GM23248 (cell line): Measurements from ENCODE around the gene NDUFS7. TPM values are rescaled to one million over a fixed set of nuclear protein-coding genes. Genes with fewer than 3 reads are reported as not detected.

Experiments
- DNase-seq: peaks from one replicate; pipeline ENCODE4 v3.0.0-alpha.2; 2015
- H2AFZ ChIP-seq: fragments of 200-600 bp; sonication (generic); 2 replicates; pipeline ENCODE4 v1.6.1; 2016; ENCODE audit warnings: antibody characterized with exemption
- H3F3A ChIP-seq: fragments of 200-600 bp; sonication (generic); 2 replicates; pipeline ENCODE4 v1.6.1; 2016; ENCODE audit warnings: mild to moderate bottlenecking, antibody characterized with exemption, mixed run types; ENCODE audit not compliant: insufficient read depth
- H3K27ac ChIP-seq: fragments of 200-600 bp; sonication (generic); 2 replicates; pipeline ENCODE4 v1.5.1; 2016; ENCODE audit warnings: mild to moderate bottlenecking
- H3K27me3 ChIP-seq: fragments of 200-600 bp; sonication (generic); replicated peaks from 2 replicates; pipeline ENCODE4 v1.6.1; 2016; ENCODE audit warnings: mild to moderate bottlenecking; ENCODE audit not compliant: insufficient read depth
- H3K36me3 ChIP-seq: fragments of 200-600 bp; sonication (generic); 2 replicates; pipeline ENCODE4 v1.6.1; 2016; ENCODE audit warnings: low read depth, mild to moderate bottlenecking
- H3K4me1 ChIP-seq: fragments of 200-600 bp; sonication (generic); 2 replicates; pipeline ENCODE4 v1.6.1; 2016; ENCODE audit warnings: mild to moderate bottlenecking; ENCODE audit not compliant: insufficient read depth
- H3K4me2 ChIP-seq: fragments of 200-600 bp; sonication (generic); one replicate; pipeline ENCODE4 v1.6.1; 2016; ENCODE audit warnings: mild to moderate bottlenecking; ENCODE audit not compliant: unreplicated experiment
- H3K4me3 ChIP-seq: fragments of 200-600 bp; sonication (generic); 2 replicates; pipeline ENCODE4 v1.5.1; 2016; ENCODE audit warnings: mild to moderate bottlenecking
- H3K79me2 ChIP-seq: fragments of 200-600 bp; sonication (generic); 2 replicates; pipeline ENCODE4 v1.6.1; 2016; ENCODE audit warnings: mild to moderate bottlenecking; ENCODE audit not compliant: insufficient read depth
- H3K9ac ChIP-seq: fragments of 200-600 bp; sonication (generic); 2 replicates; pipeline ENCODE4 v1.6.1; 2016; ENCODE audit warnings: mild to moderate bottlenecking
- H3K9me2 ChIP-seq: fragments of 200-600 bp; sonication (generic); 2 replicates; pipeline ENCODE4 v1.6.1; 2016; ENCODE audit warnings: mixed run types, mild to moderate bottlenecking, moderate library complexity; ENCODE audit not compliant: insufficient read depth
- H3K9me3 ChIP-seq: fragments of 200-600 bp; sonication (generic); one replicate; pipeline ENCODE4 v1.6.1; 2017; ENCODE audit warnings: low read depth
- H4K20me1 ChIP-seq: fragments of 200-600 bp; sonication (generic); 2 replicates; pipeline ENCODE4 v1.6.0; 2016; ENCODE audit not compliant: insufficient read depth
- EZH2 ChIP-seq: fragments of 200-600 bp; sonication (generic); IDR thresholded peaks from 2 replicates; pipeline ENCODE4 v1.6.1; 2018; ENCODE audit warnings: antibody characterized with exemption, mild to moderate bottlenecking; ENCODE audit not compliant: insufficient read depth, poor library complexity, severe bottlenecking
- EZH2phosphoT487 ChIP-seq: fragments of 200-600 bp; sonication (generic); IDR thresholded peaks from 2 replicates; pipeline ENCODE4 v1.6.1; 2018; ENCODE audit warnings: antibody characterized with exemption, moderate library complexity, mild to moderate bottlenecking, low read depth; ENCODE audit not compliant: insufficient read depth
- WGBS, 2 experiments: methylation state at CpG; one replicate each; pipeline ENCODE4 v1.1.6; 2015 to 2017; ENCODE audit warnings: low lambda C conversion rate in 2 of 2, low coverage in 1 of 2; ENCODE audit errors: missing lambda C conversion rate in 2 of 2; 5-methylcytosine and 5-hydroxymethylcytosine counted together
- in situ Hi-C: fragments of 300-500 bp; cut with MboI; formaldehyde crosslinking; loops from 2 replicates; pipeline ENCODE4 v1.15.0; 2020
- polyA plus RNA-seq: library from polyadenylated mRNA; unstranded; fragments of >200 nt; fragmentation: Nextera tagmentation; extraction: Ambion mirVana; gene quantifications from 2 replicates; pipeline ENCODE4 v1.2.1, GENCODE V29; 2016
- total RNA-seq: library from RNA; depleted of rRNA; stranded (reverse); fragments of >200 nt; shearing (Covaris generic); gene quantifications from 2 replicates; pipeline ENCODE4 v1.2.3, GENCODE V29; 2014; rRNA removed

Gene NDUFS7
- 64.1 and 67.1 TPM in 2 replicates for total RNA-seq
- polyA plus RNA-seq = 173 and 177 TPM in 2 replicates

- no peaks in the 10 kb centered on the region for H4K20me1 ChIP-seq
- peak within 1 kb of the TSS; percentile 87 for H3K4me2 ChIP-seq
- H3F3A ChIP-seq = peaks cover 16% of the 10 kb centered on the region
- H3K9ac ChIP-seq = peak within 1 kb of the TSS; percentile 82
- H3K36me3 ChIP-seq = no peaks in the 10 kb centered on the region
- no peaks in the 10 kb centered on the region for H3K27me3 ChIP-seq
- H3K9me3 ChIP-seq = no peaks in the 10 kb centered on the region
- H3K79me2 ChIP-seq = peaks cover 36% of the 10 kb centered on the region
- H3K4me1 ChIP-seq = no peaks in the 10 kb centered on the region
- peak within 1 kb of the TSS; percentile 61 for H3K27ac ChIP-seq
- WGBS, 2 experiments = 1% methylated on average over 83 to 88 of the region's 90 CpGs
- H3K4me3 ChIP-seq = peak within 1 kb of the TSS; percentile 88
- no peaks in the 10 kb centered on the region for H3K9me2 ChIP-seq
- TF ChIP-seq EZH2 = no peak
- TF ChIP-seq EZH2phosphoT487 = no peak
- peak; percentile 93 for DNase-seq
- in situ Hi-C loops = no loop called here
- H2AFZ ChIP-seq = peak within 1 kb of the TSS; percentile 78
These were observed at the start of gene NDUFS7 for GRCh38 chr19:1383312-1384084. TSS of gene NDUFS7 (plus strand) at chr19:1383907. CDS start at chr19:1383927, 20 bp downstream.

GRCh38 chr19:1336079-1336684 lies 47.5 kb upstream of the NDUFS7 start:
- Histone ChIP-seq H3K27ac (no peak overlapping the region), H3K4me1 (no peaks in the 10 kb centered on the region), H3K79me2 (no peaks in the 10 kb centered on the region), H3K27me3 (no peaks in the 10 kb centered on the region; the same call in 1 of the 2 replicates), H3K9me2 (no peaks in the 10 kb centered on the region), H3K9ac (no peak overlapping the region), H4K20me1 (no peaks in the 10 kb centered on the region), H3K36me3 (no peaks in the 10 kb centered on the region), H3K4me3 (no peak overlapping the region), H2AFZ (no peak overlapping the region), H3F3A (no peaks in the 10 kb centered on the region), H3K9me3 (no peaks in the 10 kb centered on the region), H3K4me2 (no peak overlapping the region)
- in situ Hi-C loops = no loop called here
- 72 to 75% methylated on average over 22 of the region's 22 CpGs for WGBS, 2 experiments
- DNase-seq = no peak
- no peak for TF ChIP-seq EZH2phosphoT487
- no peak for TF ChIP-seq EZH2

DNA sequence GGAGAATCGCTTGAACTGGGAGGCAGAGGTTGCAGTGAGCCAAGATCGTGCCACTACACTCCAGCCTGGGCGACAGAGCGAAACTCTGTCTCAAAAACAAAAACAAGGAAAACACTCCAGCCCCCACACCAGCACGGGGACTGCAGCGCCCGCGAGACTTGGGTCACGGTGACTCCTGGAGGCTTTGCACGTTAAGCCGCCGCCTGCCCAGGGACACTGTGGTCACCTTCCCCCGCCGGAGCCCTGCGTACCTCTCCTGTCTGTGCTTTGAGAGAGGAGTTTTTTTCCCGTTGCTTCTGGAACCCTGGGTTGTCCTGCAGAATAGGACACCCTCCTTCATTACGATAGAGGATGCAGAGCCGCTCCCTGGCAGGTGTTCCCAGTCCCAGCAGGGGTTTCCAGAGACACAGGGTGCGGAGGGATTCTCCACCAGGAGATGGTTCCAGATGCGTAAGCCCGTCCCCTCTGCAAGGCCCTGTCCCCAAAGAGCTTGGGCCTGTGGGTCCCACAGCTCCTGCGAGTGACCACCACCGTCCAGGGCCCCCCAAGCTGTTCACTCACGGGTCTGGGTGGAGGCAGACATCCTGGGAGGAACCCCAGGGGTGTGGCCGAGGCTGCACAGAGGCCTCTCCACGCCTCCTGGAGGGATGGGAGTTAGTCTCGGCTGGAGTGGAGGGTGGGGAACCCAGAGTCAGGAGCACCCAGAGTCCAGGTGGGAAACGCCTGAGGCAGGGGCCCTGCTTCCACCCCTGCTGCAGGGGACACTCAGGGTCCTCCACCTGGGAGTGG lies 42.8 kb upstream of the NDUFS7 start:
- no peaks in the 10 kb centered on the region for H3K36me3 ChIP-seq
- in situ Hi-C loops = no loop called here
- no peak for DNase-seq
- H3K9me2 ChIP-seq = no peaks in the 10 kb centered on the region
- H3F3A ChIP-seq = no peaks in the 10 kb centered on the region
- H3K4me2 ChIP-seq = no peak overlapping the region
- TF ChIP-seq EZH2phosphoT487 (no peak), EZH2 (no peak)
- 65 to 69% methylated on average over 28 of the region's 28 CpGs for WGBS, 2 experiments
- H2AFZ ChIP-seq = no peak overlapping the region
- H3K9me3 ChIP-seq = no peaks in the 10 kb centered on the region
- H3K4me1 ChIP-seq = no peaks in the 10 kb centered on the region
- no peaks in the 10 kb centered on the region for H4K20me1 ChIP-seq
- no peak overlapping the region for H3K9ac ChIP-seq
- no peak overlapping the region for H3K4me3 ChIP-seq
- no peaks in the 10 kb centered on the region for H3K79me2 ChIP-seq
- no peaks in the 10 kb centered on the region; the same call in 1 of the 2 replicates for H3K27me3 ChIP-seq
- no peak overlapping the region for H3K27ac ChIP-seq

DNA sequence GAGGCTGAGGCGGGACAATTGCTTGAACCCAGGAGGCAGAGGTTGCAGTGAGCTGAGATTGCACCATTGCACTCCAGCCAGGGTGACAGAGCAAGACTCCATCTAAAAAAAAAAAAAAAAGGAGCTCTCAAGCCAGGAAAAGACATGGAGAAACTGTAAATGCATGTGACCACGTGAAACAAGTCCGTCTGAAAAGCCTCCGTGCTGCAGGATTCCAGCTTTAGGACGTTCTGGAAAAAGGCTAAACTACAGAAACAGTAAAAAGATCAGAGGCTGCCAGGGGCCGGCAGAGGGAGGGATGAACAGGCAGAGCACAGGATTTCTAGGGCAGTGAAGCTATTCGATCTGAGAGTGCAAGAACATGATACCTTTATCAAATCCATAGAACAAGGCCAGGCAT lies 40.7 kb upstream of the NDUFS7 start:
- Histone ChIP-seq H3K4me3 (no peak overlapping the region), H3K4me1 (no peaks in the 10 kb centered on the region), H4K20me1 (no peaks in the 10 kb centered on the region), H3K4me2 (no peak overlapping the region), H3K79me2 (no peaks in the 10 kb centered on the region), H3K9ac (no peak overlapping the region), H3K9me2 (no peaks in the 10 kb centered on the region), H3K27ac (no peak overlapping the region), H2AFZ (no peak overlapping the region), H3K27me3 (no peaks in the 10 kb centered on the region; the same call in 1 of the 2 replicates), H3K36me3 (no peaks in the 10 kb centered on the region), H3K9me3 (no peaks in the 10 kb centered on the region), H3F3A (no peaks in the 10 kb centered on the region)
- peak; percentile 26 for DNase-seq
- 3 to 4% methylated on average over 7 of the region's 7 CpGs for WGBS, 2 experiments
- no peak for TF ChIP-seq EZH2
- in situ Hi-C loops = no loop called here
